Hypothalamus (tissue), 51 donors: ENCODE data around the gene HBG1.
"Not testable (repeated sequence)": the region's sequence is repeated elsewhere in the genome, so short reads cannot be mapped to it uniquely, and the experiment has no call there.

Experiments
- DNase-seq, 51 donors: peaks; one replicate each; lab custom pipeline; 2025; lab: John Stamatoyannopoulos, UW

The HBG1 gene

DNA sequence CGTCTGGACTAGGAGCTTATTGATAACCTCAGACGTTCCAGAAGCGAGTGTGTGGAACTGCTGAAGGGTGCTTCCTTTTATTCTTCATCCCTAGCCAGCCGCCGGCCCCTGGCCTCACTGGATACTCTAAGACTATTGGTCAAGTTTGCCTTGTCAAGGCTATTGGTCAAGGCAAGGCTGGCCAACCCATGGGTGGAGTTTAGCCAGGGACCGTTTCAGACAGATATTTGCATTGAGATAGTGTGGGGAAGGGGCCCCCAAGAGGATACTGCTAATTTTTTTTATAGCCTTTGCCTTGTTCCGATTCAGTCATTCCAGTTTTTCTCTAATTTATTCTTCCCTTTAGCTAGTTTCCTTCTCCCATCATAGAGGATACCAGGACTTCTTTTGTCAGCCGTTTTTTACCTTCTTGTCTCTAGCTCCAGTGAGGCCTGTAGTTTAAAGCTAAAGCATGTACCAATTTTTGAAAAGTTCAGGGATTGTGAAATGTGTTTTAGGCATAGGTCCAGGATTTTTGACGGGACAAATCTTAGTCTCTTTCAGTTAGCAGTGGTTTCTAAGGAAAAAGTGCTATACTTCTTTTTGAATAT lies at the start of gene HBG1:
Gene HBG1 (minus strand): TSS at position 51 of the 590 bp plus-strand sequence. CDS start 53 bp downstream, outside the sequence.
- not testable (repeated sequence) for DNase-seq

DNA sequence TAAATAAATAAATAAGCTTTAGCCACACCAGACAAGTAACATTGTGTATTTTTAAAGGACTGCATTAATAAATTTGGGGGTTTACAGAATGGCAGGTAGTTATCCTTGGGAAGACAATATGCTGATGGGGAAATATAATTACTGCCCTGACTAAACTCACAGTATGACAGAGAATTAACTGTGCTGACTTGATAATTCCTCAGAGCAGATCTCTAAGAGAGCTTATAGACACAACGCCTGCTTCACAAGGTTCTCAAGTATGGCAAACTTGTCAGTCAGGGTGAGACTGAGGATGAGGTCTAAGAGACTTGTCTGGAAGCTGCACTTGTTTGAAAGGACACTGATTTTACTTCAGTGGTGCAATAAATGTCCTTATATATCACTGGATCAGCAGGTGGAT lies 48.8 kb upstream of the HBG1 start:
- DNase-seq: no peak

DNA sequence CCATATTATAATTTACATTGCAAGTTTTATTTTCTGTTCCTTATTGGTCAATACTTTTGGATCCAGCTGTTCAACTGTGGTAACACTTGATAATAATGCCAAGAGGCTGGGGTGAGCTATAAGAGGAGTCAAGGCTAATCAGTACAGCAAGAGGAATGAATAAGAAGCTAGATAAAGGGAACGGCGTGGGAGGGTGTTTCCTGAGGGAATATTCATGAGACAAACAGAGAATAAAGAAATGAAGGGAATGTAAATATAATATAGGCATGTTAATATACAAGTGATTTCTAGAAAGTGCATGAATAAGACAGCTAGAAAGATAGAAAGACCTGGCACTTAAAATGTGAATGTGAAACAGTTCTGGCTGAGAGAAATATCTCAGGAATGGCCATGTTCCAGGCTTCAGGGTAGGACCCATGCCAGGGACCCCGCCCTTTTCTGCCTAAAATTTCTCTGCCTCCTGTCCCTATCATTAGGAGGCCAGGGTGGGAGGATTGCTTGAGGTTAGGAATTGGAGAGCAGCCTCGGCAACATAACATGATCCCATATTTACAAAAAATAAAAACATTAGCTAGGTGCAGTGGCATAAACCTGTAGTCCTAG lies 48.2 kb upstream of the HBG1 start:
- DNase-seq: no peak

DNA sequence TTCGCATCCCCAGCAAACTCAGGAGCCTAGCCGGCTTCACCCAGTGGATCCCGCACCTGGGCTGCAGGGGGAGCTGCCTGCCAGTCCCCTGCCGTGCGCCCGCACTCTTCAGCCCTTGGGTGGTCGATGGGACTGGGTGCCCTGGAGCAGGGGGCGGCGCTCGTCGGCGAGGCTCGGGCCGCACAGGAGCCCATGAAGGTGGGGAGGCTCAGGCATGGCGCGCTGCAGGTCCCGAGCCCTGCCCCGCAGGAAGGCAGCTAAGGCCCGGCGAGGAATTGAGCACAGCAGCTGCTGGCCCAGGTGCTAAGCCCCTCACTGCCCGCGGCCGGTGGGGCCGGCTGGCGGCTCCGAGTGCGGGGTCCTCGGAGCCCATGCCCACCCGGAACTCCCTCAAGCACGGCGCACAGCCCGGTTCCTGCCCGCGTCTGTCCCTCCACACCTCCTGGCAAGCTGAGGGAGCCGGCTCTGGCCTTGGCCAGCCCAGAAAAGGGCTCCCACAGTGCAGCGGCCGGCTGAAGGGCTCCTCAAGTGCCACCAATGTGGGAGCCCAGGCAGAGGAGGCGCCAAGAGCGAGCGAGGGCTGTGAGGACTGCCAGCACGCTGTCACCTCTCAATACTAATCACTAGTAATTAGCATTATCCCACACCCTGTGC lies 44.8 kb upstream of the HBG1 start:
- DNase-seq: not testable (repeated sequence)

DNA sequence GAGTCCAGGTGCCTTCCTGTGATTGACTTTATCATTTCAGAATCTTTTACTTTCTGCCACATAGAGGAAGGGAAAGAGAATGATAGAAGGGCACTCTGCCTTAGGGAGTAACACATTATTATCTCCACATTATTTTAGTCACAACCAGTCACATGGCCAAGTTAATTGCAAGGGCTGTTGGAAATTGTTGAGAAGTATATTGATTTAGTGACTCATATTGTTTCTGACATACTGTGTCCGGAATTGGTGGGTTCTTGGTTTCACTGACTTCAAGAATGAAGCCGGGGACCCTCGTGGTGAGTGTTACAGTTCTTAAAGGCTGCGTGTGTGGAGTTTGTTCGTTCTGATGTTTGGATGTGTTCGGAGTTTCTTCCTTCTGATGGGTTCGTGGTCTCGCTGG lies 43.4 kb upstream of the HBG1 start:
- no peak for DNase-seq

DNA sequence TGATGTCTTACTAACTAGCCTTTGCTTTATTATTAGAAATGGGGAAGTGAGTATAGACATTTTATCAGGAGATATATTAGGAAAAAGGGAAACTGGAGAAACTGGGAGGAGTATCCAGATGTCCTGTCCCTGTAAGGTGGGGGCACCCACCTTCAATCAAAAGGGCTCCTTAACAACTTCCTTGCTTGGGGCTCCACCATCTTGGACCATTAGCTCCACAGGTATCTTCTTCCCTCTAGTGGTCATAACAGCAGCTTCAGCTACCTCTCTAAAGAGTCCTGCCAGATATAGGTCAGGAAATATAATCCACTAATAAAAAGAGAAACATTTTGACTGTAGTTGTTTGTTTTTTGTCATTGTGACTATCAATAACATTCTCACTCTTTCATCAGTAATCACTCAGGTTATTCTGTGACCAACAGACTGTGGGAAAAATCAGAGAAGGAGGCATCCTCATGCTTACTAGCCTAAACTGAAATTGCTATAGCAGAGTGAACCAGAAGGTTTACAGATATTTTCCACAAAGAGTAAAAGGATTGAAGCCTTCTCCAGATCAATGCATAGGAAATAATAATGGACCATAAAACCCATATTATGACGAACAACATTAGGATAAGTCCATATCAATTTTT lies 41.7 kb upstream of the HBG1 start:
- DNase-seq: no peak

DNA sequence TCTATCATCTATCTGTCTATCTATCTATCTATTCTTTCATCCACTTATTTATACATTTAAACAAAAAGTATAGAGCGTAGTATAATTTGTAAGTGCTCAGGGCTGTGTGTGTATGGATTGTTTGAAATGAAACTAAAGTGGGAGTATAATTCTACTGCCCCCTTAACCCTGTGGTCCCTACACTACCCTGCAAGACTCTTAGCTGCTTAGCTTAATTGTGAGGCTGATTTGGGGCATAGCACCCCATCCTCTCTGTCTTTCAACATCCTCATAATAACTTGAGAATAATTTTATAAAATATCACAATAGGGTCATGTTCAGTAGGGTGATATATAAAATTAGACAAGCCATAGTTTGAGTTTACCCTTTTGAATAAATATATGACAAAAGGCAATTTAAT lies 40.4 kb upstream of the HBG1 start:
- DNase-seq: no peak

DNA sequence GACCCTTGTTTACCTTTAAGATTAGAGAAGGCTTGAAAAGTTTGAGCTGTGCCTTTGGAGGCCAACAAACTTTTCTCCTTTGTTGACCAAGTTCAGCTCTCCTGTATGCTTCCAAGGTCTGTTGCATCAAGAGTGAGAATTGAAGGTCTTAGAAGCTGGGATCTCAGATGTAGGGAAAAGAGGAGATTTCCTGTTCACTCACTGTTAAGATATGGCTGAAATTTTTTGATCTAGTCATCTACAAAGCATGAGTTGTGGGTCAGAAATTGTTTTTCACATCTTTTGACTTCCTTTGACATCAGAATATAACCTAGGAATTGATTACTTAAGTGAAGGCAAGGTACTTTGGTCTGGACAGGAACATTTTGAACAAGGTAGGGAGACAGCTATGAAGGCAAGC lies 40.0 kb upstream of the HBG1 start:
- no peak for DNase-seq

DNA sequence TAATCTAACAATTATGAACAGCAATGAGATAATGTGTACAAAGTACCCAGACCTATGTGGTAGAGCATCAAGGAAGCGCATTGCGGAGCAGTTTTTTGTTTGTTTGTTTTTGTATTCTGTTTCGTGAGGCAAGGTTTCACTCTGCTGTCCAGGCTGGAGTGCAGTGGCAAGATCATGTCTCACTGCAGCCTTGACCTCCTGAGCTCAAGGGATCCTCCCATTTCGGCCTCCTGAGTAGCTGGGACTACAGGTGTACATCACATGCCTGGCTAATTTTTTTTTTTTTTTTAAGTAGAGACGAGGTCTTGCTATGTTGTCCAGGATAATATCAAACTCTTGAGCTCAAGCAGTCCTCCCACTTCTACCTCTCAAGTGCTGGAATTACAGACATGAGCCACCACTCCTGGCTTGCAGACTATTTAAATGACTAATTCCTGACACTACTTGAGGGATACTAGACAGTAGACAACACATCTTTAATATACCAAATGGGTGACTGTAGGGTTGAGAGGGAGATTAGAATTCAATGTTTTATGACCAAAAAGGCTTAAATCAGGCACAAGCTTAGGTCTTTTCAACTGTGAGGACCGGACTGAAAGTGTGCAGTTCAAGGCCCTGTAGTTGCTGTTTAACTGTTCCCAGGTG lies 39.4 kb upstream of the HBG1 start:
- DNase-seq: no peak

DNA sequence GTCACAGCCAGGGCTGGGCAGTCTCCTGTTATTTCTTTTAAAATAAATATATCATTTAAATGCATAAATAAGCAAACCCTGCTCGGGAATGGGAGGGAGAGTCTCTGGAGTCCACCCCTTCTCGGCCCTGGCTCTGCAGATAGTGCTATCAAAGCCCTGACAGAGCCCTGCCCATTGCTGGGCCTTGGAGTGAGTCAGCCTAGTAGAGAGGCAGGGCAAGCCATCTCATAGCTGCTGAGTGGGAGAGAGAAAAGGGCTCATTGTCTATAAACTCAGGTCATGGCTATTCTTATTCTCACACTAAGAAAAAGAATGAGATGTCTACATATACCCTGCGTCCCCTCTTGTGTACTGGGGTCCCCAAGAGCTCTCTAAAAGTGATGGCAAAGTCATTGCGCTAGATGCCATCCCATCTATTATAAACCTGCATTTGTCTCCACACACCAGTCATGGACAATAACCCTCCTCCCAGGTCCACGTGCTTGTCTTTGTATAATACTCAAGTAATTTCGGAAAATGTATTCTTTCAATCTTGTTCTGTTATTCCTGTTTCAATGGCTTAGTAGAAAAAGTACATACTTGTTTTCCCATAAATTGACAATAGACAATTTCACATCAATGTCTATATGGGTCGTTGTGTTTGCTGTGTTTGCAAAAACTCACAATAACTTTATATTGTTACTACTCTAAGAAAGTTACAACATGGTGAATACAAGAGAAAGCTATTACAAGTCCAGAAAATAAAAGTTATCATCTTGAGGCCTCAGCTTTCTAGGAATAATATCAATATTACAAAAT lies 38.6 kb upstream of the HBG1 start:
- no peak for DNase-seq

DNA sequence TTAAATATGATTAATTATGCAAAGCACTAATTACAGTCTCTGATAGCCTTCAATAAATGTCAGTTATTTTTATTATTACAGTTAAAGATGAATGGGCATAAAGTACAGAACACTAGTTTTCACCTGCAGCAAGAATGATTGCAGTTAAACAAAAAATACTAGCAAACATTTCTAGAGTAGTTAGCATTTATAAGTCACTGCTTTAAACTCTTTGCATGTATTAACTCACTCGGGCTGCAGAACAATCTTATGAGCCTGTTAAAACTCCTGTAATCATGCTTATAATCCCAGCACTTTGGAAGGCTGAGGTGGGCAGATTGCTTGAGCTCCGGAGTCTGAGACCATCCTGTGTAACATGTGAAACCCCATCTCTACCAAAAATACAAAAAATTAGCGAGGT lies 37.2 kb upstream of the HBG1 start:
- DNase-seq: no peak

DNA sequence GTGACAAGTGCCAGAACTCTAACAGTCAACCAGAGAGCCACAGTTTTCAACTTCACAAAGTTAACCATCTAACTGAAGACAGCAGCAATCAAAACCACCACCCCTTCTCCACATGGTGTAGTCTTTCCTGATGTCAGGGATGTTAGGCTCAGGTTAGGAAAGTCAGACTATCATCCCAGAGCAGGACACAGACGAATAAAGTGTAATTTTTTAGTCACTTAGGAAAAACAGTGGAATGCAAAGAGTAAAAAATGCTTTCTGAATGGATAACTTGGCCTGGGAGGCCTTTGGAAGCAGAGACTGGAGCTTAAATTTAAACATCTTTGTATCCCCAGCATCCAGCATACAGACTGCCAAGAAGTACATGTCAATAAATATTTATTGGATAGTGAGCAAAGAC lies 36.7 kb upstream of the HBG1 start:
- no peak for DNase-seq

DNA sequence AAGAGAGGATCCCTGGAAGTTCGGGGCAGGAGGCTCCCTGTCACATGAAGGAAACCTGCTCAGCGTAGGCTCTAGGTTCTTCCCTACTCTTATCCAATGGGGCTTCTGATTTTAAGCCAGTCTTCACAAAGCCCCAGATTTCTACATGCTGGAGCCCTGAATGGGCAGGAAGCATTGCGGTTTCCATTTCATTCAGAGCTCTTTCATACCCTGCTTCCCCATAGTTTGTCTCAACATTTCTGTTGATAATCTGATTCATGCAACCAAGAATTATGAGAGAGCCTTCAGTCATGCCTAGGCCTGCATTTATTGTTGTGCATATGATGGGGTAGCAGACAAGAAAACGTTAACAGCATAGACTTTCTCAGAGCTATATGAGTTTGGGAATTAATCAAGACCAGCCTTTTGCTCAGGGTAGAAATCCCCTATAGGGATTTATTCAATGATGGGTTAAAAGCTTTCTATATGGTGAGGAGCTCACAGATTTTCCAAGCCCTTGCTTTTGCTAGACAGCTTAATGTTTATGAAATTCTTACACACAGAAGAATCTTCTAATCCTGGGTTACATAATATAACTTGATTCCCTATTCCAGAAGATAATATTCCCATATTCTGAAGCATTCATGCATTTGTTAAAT lies 36.2 kb upstream of the HBG1 start:
- no peak for DNase-seq

DNA sequence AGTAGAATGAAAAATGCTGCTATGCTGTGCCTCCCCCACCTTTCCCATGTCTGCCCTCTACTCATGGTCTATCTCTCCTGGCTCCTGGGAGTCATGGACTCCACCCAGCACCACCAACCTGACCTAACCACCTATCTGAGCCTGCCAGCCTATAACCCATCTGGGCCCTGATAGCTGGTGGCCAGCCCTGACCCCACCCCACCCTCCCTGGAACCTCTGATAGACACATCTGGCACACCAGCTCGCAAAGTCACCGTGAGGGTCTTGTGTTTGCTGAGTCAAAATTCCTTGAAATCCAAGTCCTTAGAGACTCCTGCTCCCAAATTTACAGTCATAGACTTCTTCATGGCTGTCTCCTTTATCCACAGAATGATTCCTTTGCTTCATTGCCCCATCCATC lies 35.0 kb upstream of the HBG1 start:
- no peak for DNase-seq

DNA sequence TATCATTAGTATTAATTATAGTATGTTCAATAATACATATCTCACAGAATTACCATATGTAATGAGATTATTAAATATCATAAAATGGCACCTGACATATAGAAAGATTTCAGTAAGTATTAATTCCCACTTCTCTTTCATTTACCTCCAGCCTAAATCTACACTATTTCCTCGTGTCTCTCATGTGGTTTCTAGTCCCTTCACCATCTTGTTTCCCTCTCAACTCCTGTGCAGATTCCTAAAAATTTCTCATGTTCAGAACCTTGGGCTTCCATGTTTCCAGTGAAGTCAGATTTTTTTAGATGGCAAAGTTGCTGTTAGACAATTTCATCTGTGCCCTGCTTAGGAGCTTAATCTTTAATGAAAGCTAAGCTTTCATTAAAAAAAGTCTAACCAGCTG lies 34.2 kb upstream of the HBG1 start:
- DNase-seq: no peak

DNA sequence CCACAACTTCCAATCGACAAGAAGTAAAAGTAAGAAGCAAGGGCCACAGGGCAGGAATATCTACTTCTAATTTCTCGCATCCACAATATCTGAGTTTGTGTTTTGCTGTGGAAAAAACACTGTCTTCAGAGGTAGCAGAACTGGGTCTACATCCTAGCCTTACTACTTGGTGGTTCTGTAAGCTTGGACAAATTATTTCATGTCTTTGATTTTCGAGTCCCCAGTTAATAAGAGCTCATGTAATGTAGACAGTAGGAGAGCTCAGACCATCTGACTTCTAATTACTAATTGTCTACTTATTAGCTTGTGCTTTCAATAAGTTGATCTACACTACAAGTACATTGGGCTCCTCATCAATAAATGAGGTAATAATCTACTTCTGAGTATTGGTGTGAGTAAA lies 33.4 kb upstream of the HBG1 start:
- DNase-seq: no peak

DNA sequence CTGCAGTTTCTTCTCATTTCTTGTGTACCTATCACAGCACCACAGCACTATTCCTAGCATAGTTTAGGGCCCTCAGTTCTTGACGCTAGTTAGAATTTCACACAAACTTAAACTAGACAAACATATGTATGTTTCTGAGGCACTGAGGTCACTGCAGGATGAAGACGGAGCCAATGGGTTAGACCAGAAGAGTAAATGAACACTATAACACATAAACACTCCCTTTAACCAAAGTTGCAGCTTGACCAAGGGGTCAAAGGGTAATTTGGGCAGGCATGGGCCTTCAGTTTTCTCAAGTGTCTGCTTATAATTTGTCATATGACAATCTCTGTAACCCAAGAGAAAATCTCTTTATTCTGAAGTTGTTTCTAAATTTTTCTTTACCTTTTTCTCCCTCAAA lies 33.0 kb upstream of the HBG1 start:
- no peak for DNase-seq

DNA sequence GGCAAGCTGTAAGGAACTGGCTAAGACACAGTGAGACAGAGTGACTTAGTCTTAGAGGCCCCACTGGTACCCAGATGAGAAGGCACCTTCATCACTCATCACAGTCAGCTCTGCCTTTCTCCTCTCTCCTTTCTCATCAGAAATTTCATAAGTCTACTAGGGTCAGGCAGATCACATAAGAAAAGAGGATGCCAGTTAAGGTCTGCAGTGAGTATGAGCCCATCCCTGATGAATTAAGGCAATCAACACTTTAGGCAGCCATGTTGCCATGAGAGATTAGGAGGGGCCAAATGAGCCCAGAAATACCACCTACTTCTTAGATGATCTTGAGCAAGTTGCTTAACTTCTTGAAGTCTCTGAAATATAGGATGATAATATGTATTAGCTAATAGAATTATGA lies 31.9 kb upstream of the HBG1 start:
- no peak for DNase-seq

DNA sequence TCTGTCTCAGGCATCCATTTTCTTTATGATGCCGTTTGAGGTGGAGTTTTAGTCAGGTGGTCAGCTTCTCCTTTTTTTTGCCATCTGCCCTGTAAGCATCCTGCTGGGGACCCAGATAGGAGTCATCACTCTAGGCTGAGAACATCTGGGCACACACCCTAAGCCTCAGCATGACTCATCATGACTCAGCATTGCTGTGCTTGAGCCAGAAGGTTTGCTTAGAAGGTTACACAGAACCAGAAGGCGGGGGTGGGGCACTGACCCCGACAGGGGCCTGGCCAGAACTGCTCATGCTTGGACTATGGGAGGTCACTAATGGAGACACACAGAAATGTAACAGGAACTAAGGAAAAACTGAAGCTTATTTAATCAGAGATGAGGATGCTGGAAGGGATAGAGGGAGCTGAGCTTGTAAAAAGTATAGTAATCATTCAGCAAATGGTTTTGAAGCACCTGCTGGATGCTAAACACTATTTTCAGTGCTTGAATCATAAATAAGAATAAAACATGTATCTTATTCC lies 31.0 kb upstream of the HBG1 start:
- peak in 12 of 51 donors; percentile 1 to 34 (median 13) for DNase-seq
